DLD1 (cell line): Measurements from ENCODE around the gene DTHD1.

Source experiments
- in situ Hi-C: cut with HindIII; loops from 2 replicates; pipeline ENCODE4 v1.10.0; 2017; ENCODE audit warnings: low sequenced_read_pairs

Gene DTHD1

GRCh38 chr4:36281384-36282106 lies at the start of gene DTHD1:
DTHD1 (plus strand) TSS chr4:36281616; CDS start chr4:36281759, 143 bp downstream.
- in situ Hi-C loops: no loop called here

GRCh38 chr4:36233567-36234266 lies 47.7 kb upstream of the DTHD1 start:
- in situ Hi-C loops: no loop called here

- in situ Hi-C loops: no loop called here
Observed at GRCh38 chr4:36235306-36235705, 46.1 kb upstream of the DTHD1 start.

- in situ Hi-C loops: no loop called here
Observed at GRCh38 chr4:36236159-36236558, 45.3 kb upstream of the DTHD1 start.

- in situ Hi-C loops: no loop called here
Observed at GRCh38 chr4:36237366-36238313, 43.8 kb upstream of the DTHD1 start.

GRCh38 chr4:36241771-36242170 lies 39.6 kb upstream of the DTHD1 start:
- in situ Hi-C loops: no loop called here

- in situ Hi-C loops: no loop called here
Observed at GRCh38 chr4:36242629-36243354, 38.6 kb upstream of the DTHD1 start.

GRCh38 chr4:36243355-36244256 lies 37.8 kb upstream of the DTHD1 start:
- in situ Hi-C loops: no loop called here

GRCh38 chr4:36244257-36245082 lies 36.9 kb upstream of the DTHD1 start, which contains the start of gene ARAP2:
ARAP2 (minus strand) TSS chr4:36244514; CDS start chr4:36229486, 15,028 bp downstream.
- in situ Hi-C loops: no loop called here

- in situ Hi-C loops: no loop called here
Observed at GRCh38 chr4:36249610-36250009, 31.8 kb upstream of the DTHD1 start.

- in situ Hi-C loops: no loop called here
Observed at GRCh38 chr4:36251983-36252382, 29.4 kb upstream of the DTHD1 start.

GRCh38 chr4:36254371-36254770 lies 27.0 kb upstream of the DTHD1 start:
- in situ Hi-C loops: no loop called here

GRCh38 chr4:36255577-36255976 lies 25.8 kb upstream of the DTHD1 start:
- in situ Hi-C loops: no loop called here

- in situ Hi-C loops: no loop called here
Observed at GRCh38 chr4:36256398-36256891, 25.0 kb upstream of the DTHD1 start.

- in situ Hi-C loops: no loop called here
Observed at GRCh38 chr4:36260731-36261130, 20.7 kb upstream of the DTHD1 start.

GRCh38 chr4:36264207-36264826 lies 17.1 kb upstream of the DTHD1 start:
- in situ Hi-C loops: no loop called here

GRCh38 chr4:36267486-36268268 lies 13.7 kb upstream of the DTHD1 start:
- in situ Hi-C loops: no loop called here
